LNCaP clone FGC (cell line): ENCODE measurements around the gene CCT5.

Experiments used
- DNase-seq: peaks from one replicate; pipeline ENCODE4 v3.0.0-alpha.2; 2011; ENCODE audit warnings: low read depth
- H3K4me3 ChIP-seq: 2 replicates; pipeline ENCODE4 v1.5.1; 2011; ENCODE audit warnings: mild to moderate bottlenecking, low read depth, low read length, control low read depth
- TF ChIP-seq, protein P1 (sequence below): IDR thresholded peaks from 2 replicates; pipeline ENCODE4 v1.5.1; 2012; ENCODE audit warnings: mild to moderate bottlenecking; ENCODE audit not compliant: control insufficient read depth, insufficient read depth; ENCODE audit errors: extremely low read depth

Gene CCT5

DNA sequence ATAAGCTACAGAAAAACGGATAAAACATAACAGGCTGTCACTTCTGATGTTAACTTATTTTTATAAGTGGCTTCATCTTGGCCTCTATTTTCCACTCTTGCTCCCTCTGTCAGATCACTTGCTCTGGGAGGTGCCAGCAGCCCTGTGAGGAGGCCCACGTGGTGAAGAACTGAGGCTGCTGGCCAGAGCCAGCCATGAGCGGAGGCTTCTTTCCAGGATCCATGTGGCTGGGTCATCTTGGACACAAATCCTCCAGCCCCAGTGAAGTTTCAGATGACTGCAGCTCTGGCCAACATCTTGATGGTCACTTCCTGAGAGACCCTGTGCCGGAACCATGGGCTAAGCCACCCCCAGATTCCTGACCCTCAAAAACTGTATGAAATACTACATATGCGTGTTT, 65.1 kb downstream of the CCT5 start:
- DNase-seq: no peak
- no peak overlapping the region for H3K4me3 ChIP-seq
- TF ChIP-seq, protein P1, sequence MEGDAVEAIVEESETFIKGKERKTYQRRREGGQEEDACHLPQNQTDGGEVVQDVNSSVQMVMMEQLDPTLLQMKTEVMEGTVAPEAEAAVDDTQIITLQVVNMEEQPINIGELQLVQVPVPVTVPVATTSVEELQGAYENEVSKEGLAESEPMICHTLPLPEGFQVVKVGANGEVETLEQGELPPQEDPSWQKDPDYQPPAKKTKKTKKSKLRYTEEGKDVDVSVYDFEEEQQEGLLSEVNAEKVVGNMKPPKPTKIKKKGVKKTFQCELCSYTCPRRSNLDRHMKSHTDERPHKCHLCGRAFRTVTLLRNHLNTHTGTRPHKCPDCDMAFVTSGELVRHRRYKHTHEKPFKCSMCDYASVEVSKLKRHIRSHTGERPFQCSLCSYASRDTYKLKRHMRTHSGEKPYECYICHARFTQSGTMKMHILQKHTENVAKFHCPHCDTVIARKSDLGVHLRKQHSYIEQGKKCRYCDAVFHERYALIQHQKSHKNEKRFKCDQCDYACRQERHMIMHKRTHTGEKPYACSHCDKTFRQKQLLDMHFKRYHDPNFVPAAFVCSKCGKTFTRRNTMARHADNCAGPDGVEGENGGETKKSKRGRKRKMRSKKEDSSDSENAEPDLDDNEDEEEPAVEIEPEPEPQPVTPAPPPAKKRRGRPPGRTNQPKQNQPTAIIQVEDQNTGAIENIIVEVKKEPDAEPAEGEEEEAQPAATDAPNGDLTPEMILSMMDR: no peak
